IPS-NIHi7 (cell line): ENCODE data around the gene INPP5D.
"Not testable (repeated sequence)": the region's sequence is repeated elsewhere in the genome, so short reads cannot be mapped to it uniquely, and the experiment has no call there.

Source experiments
- DNase-seq: peaks from one replicate; pipeline ENCODE4 v3.0.0; 2012; ENCODE audit warnings: mixed read lengths; ENCODE audit errors: extremely low spot score

Gene INPP5D

DNA sequence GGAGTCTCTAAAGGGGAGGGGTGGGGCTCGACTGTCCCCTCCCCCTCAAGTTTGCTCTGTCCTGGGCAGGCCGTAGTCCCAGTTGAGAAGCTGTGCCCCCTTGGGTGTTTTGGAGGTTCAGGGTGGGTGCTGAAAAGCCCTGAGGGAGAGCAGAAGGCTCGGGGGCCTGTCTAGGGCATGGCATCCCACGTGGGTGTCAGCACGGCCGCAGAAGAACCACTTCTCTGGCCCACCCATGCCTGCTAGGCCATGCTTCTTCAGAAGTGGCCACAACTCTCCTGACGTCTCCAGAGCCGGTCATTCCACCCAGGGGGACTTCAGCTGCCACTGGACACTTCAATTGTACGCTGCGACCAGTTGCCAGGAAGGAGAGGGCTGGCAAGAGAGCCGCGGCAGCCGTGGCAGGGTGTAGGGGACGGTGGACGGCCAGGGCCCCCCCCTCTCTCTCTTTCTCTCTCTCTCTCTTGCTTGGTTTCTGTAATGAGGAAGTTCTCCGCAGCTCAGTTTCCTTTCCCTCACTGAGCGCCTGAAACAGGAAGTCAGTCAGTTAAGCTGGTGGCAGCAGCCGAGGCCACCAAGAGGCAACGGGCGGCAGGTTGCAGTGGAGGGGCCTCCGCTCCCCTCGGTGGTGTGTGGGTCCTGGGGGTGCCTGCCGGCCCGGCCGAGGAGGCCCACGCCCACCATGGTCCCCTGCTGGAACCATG lies at the start of gene INPP5D:
Gene INPP5D, plus strand, starts transcription at position 546 of the 704 bp plus-strand sequence. Its CDS starts 137 bp downstream, at position 683.
- DNase-seq, result no peak

DNA sequence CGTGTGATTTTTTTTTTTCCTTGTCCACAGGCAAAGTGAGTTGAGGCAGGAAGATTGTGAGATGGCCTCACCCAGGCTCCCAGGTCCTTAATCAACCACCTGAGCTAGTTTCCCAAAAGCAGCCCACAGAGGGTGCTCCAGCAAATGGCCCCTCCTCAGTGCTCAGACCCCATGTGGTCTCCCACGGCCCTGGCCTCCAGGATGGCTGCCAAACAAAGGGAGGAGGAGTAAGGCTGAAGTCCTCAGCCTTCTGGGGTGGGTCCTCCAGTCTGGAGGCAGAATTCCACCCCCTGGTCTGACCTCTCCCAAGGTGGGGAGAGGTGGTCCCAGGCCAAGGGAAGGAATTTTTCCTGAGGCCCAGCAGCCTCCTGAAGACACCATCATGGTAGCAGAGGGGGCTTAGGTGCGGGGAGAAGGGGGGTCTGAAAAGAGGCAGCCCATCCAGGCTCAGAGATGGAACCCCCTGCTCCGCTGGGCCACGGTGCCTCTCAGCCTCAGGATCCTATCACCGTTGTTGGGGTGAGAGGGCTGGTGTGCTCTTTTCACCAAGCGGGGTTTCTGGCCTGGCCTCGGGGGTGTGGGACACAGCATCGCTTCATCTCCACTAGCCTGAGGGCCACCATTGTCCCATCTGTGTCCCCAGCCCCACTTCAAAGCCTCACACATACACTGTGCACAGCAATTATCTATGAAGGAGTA lies 49.4 kb upstream of the INPP5D start:
- no peak for DNase-seq

DNA sequence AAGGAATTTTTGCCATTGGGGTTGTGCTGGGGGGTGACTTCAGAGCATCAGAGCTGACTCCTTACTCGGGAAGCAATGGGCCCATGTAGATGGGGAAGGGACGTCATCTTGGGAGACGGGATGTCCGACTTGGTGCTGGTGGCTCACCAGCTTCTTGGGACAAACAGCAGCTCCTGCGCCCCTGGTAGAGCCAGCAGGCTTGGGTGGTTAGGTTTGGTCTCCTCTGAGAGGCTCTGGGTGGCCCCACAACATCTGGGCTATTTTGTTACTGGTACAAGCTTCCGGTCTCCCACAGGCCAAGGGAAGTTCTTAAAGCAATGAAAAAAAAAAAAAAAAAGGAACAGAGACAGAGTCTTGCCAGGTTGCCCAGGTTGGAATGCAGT lies 48.9 kb upstream of the INPP5D start:
- no peak for DNase-seq

DNA sequence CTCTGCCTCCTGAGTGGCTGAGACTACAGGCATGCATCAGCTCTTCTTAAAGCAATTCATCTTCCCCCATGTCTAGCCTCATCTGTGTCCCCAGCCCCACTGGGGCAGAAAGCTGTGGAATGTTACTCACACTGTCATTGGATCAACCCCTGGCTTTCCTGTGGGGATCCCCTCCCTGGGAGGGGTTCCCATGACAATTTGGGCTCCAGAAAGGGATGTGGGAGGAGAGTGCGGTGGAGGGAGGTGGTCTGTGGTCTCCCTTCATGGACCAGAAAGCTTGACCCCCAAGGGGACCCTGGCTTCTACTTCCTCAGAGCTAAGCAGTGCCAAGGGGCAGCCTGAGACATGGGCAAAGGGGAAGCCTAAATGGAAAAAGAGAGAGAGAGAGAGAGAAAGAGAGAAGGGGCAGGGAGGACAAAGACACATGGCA lies 48.4 kb upstream of the INPP5D start:
- DNase-seq, result no peak

DNA sequence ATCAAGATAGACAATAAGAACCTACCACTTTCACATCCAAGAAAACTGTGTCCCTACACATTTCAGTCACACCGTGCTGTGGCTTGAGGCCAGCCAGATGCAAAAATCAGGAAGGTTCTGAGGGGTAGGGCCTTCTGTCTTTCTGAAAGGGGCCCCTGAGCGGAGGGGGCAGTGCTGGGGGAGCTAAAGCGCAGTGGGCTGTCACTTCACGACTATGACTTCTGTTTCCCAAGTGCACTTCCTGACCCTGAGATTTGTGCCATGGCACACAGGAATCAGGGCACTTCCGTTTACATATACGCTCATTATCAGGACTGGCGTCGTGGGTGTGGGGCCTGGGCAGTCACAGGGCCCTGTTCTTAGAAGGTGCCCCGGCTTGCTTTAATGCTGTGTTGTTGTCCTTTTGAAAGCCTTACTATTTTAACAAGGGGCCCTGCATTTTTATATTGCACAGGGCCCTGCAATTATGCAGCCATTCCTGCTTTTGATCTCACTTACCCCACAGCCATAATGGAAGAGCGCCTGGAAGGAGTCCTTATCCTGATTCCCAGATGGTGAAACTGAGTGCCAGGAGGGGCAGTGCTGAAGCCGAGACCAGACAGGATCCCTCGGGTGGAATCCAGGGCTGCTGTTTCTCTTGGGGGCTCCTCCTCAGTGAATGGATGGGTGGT lies 47.7 kb upstream of the INPP5D start:
- no peak for DNase-seq

DNA sequence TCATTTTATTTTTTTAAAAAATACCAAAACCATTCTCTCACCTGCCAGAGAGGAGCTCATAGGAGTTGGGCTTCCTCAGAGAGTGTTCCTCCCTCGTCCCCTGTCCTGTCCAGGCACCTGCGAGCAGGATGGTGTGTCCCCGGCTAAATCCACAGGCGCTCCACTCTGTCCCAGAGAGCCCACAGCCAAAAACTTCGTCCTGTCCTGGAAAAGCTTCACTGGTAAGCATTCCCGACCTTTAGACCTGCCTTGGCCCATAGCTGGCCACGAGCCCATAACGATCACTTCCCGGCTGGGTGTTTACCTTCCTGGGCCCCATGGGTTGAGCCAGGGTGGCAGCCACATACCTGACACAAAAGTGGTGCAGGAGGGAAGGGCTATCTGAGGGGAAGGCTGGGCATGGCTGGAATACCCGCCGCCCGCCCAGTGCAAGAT lies 47.1 kb upstream of the INPP5D start, which contains the start of gene NGEF:
Gene NGEF, minus strand, starts transcription at position 230 of the 435 bp plus-strand sequence. CDS start 38,366 bp downstream, outside the sequence.
- no peak for DNase-seq

DNA sequence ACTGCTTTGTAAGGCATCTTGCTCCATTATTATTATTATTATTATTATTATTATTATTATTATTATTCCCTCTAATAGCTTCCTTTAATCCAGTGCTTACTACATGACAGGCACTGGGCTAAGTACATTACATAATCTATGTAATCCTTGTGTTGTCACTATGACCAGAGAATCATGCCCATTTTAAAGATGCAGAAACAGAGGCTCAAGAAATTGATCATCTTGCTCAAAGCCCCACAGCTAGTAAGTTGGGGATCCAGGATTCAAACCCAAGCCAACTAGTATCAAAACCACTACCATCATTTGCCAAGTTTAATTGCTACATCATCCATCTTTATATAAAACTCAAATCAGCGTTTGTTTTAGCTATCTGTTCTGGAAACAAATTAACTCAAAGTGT lies 46.5 kb upstream of the INPP5D start:
- no peak for DNase-seq

DNA sequence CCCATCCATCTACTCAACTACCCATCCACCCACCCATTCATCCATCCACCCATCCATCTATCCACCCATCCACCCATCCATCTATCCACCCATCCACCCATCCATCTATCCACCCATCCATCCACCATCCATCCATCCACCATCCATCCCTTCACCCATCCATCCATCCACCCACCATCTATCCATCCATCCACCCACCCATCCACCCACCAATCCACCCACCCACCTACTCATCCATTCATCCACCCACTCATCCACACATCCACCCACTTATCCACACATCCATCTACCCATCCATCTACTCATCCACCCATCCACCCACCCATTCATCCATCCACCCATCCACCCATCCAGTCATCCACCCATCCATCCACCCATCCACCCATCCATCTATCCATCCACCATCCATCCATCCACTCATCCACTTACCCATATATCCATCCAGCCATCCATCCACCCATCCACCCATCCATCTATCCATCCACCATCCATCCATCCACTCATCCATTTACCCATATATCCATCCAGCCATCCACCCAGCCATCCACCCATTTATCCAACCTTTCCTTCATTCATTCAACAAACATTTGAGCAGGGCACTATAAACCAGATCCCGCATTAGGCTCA lies 45.0 kb upstream of the INPP5D start:
- DNase-seq, result no peak

DNA sequence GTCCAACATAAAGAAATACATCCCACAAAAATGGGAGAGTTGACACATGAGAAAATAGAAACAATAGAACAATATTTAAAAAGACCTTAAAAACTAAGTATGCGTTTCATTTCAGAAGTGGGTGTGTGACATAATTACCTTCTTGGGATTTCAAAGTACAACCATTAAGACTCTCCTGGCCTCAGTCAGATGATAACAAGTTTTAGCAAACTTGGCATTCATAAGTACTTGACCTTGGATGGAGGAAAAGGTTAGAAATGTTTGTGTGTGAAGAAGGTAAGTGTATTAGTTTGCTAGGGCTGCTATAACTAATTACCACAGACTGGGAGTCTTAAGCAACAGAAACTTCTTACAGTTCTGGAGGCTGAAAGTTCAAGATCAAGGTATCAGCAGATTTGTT lies 42.2 kb upstream of the INPP5D start:
- no peak for DNase-seq

DNA sequence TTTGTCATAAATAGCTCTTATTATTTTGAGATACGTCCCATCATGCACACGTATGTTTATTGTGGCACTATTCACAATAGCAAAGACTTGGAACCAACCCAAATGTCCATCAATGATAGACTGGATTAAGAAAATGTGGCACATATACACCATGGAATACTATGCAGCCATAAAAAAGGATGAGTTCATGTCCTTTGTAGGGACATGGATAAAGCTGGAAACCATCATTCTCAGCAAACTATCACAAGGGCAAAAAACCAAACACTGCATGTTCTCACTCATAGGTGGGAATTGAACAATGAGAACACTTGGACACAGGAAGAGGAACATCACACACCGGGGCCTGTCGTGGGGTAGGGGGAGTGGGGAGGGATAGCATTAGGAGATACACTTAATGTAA lies 40.5 kb upstream of the INPP5D start:
- DNase-seq, result not testable (repeated sequence)

DNA sequence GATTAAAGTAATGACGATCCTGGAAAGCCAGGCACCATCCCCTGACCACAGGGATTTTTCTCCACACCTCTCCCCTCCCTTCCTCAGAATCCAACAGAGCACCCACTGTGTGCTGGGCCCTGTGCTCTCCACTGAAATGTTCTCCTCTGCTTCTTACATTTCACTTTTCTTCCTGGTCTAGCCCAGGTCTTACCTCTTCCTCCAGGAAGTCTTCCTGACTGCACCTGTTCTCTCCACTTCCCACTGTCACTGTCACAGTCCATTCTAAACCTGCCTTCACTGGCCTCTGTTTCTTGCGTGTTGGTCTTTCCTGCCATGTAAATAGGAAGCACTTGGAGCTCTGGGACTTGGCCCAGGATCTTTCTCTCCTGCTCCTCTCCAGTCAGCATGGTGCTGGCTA lies 39.7 kb upstream of the INPP5D start:
- DNase-seq, result no peak

DNA sequence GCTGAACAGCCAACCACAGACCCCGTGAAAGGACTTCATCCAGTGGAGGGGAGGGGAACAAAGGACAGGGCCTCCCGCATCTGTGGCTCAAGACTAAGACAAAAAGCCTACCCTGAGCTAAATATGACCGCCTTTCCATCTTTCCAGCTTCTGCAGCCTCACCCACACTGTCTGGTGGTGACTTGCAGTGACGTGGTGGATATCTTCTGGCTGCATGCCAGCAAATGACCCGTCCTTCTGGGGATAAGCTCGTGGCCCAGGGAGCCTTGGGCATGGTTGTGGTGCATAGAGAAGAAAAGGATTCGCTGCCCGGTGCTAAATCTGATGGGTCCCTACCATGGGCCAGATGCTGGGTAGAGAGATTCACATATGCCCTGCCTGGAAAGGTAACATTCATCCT lies 38.4 kb upstream of the INPP5D start:
- no peak for DNase-seq

DNA sequence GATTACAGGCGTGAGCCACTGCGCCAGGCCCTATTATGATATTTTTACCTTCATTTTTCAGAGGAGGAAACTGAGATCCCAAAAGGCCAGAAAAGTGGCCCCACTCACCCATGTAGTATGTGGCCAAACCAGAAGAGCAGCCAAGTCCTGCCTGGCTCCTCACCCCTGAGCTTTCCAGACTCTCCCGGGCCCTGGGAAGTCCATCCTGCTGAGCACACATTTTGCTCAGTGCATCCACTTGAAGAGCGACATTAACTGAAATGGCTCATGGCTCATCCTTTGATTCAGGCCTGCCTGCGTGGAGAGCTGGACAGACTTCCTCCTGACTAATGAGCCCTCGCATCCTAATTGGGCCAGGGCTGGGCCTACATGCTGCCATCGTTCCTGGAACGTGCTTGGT lies 37.6 kb upstream of the INPP5D start:
- no peak for DNase-seq

DNA sequence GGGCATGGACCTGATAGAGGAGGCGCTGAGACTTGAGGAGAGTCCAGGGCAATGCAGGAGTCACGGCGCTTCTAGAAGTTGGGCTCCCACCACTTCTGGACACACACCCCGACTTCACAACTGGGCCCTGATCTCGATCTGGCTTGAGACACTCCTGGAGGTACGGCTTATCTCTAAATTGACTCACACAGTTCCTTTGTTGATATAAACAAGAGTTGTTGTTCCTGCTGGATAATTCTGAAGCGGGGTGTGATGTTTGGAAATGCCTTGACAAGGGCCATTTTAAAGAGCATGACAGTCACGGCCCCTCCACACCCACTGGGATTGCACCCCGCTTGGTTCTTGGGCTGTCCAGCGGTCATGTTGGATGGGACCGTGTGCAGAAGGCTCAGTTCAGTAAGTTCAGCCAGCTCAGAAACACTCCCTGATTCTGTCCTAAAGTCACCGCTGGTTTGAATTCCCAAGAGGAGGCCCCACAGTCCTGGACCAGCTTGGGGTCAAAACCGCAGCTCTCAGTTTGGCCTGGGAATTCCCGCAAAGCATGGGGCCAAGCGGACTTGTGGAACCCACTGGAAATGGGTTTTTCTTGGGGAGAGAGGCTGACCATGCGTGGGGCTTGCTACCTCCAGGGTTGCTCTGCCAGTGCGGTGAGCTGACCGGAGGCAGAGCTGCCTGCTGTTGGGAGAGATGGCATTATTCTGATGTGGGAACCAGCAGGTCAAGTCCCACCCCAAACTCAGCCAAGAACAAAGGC lies 37.0 kb upstream of the INPP5D start:
- DNase-seq, result no peak

DNA sequence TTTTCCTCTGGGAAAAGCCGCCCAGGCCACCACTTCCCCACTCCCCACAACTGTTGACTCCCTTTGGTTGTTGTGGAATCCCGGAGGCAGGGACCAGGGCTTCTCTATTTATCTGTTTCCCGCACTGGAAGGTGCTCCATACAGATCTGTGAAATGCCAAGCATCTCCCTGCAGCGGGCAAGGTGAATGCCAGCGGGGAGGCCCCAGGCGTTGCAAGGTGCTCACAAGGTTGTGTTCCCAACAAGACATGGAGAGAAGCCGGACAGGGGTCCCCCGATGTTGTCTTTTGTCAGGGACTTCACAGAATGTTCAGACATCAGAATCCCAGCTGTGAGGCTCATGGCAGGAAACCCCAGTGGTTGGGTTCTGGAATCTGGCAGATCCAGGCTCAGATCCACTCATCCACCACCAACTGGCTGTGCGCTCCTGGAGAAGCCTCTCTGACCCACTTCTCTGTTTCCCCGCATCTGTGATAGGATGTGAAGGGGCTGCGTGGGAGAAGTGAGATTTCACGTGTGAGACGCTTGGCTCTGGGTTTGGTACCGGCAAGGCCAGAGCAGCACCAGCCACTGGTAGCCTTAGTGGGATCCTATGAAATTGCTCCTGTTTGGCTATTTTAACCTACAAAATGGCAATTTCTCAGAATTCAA lies 36.3 kb upstream of the INPP5D start:
- DNase-seq, result no peak

DNA sequence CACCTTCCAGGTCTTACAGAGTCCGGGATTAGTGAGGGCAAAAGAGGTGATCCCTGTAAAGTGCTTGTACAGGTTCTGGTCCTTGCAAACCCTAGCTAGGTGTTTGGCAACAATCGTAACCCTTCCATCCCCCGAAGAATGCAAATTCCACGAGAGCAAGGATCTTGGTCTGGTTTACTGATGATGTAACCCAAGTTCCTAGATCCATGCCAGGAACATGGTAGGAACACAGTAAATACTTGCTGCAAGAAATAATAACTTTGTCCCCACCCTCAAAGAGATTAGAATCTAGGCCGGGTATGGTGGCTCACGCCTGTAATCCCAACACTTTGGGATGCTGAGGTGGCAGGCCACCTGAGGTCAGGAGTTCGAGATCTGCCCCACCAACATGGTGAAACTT lies 34.4 kb upstream of the INPP5D start:
- DNase-seq, result no peak

DNA sequence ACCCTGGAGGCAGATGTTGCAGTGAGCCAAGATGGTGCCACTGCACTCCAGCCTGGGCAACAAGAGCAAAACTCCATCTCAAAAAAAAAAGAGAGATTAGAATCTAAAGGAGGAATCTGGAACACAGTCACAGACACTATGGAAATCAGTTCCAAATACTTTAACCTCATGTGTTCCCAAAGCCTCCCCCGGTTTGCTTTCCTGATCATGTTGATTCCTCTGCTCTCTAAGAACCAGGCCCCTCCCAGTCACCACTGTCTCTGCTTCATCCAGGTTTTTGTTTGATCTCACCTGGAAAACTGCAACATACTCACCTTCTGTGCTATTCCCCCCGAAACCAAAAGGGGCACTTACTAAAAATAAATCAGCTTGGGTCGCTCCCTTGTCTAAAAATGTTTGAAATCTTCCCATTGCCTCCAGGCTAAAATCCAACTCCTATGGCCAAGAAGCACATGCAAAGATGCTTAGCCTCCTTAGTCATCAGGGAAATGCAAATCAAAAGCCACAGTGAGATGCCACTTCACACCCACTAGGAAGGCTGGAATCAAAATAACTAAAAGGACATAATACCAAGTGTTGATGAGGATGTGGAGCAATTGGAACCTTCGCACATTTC lies 33.8 kb upstream of the INPP5D start:
- no peak for DNase-seq

DNA sequence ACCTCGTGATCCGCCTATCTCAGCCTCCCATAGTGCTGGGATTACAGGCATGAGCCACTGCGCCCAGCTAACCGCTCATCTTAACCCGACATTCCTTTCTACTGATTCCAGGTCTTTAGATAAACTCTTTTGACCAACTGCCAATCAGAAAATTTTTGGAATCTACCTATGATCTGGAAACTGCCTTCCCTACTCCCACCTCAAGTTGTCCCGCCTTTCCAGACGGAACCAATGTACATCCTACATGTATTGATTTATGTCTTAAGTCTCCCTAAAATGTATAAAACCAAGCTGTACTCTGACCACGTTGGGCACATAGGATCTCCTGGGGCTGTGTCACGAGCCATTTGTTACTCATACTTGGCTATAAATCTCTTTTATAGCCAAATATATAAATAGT lies 30.8 kb upstream of the INPP5D start:
- DNase-seq, result no peak

DNA sequence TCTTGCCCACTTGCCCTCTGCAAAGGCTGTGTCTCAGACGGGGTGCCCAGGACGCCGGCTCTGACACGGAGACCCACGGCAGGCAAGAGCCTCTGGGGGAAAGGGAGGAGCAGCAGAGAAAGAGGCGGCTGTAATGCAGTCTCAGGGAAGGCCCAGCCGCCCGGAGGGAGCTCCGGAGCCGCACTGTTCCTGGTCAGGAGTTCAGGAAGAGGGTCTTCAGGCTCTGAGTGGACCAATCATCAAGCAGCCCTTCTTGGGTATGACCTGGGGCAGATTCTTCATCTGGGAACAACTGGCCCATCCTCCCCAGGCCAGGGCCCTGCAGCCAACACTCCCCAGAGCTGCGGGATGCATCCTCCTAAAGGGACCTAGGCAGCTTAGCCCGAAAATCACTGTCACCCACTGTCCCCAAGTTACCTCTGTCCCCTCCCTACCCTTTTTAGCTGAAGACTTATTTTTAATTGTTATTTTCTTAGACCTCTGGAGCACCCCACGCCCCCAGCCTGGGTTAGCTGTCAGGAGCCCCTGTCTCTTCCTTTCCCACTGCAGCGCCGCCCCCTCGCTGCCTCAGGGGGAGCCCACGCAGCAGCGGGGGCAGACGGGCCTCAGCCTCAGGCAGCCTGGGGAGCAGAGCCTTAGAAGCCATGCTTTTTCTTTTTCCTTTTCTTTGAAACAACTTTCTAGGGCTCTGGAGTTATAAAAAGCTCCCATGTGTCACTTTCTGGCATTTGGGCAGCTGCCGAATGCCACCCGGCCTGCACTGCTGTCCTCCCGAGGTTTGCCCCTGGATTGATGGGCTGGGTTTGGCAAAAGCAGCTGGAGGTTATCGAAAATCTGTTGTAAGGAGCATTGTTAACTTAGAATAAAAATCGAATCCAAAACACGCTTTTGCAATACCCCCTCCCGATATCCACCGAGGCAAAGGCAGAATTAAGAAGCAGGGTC lies 28.3 kb upstream of the INPP5D start:
- no peak for DNase-seq
